ENCODE measurements around the gene NFKB2. TPM values are rescaled to one million over a fixed set of nuclear protein-coding genes. Genes with fewer than 3 reads are reported as not detected.

The NFKB2 gene
- total RNA-seq, 2 donors from 2014 or later: 7.3 to 15.6 TPM

- Histone ChIP-seq H3K9me3 (no peaks in the 10 kb centered on the region), H3K36me3 (peaks cover 14% of the 10 kb centered on the region), H3K27me3 (no peaks in the 10 kb centered on the region), H3K4me1 (peaks cover 0 to 18% of the 10 kb centered on the region in 2 donors), H3K4me3 (no peak overlapping the region), H3K27ac (no peak overlapping the region)
- no peak for DNase-seq (ENCODE audit: low spot score)
- no peak for TF ChIP-seq CTCF (IDR thresholded peaks at IDR 0.05)
These were observed 7.0 kb downstream of the NFKB2 start for GRCh38 chr10:102402512-102402896.

- H3K4me3 ChIP-seq: no peak overlapping the region
- no peaks in the 10 kb centered on the region for H3K9me3 ChIP-seq
- H3K27me3 ChIP-seq: no peaks in the 10 kb centered on the region
- H3K27ac ChIP-seq: no peak overlapping the region
- H3K4me1 ChIP-seq: peaks cover 0 to 18% of the 10 kb centered on the region in 2 donors
- H3K36me3 ChIP-seq: peaks cover 14% of the 10 kb centered on the region
- DNase-seq (ENCODE audit: low spot score): no peak
- no peak for TF ChIP-seq CTCF (IDR thresholded peaks at IDR 0.05)
These were observed 7.6 kb downstream of the NFKB2 start for GRCh38 chr10:102403115-102403514.

GRCh38 chr10:102404361-102405107 is 9.0 kb downstream of the NFKB2 start:
- H3K9me3 ChIP-seq: no peaks in the 10 kb centered on the region
- no peak for DNase-seq (ENCODE audit: low spot score)
- TF ChIP-seq CTCF (IDR thresholded peaks at IDR 0.05): no peak
- H3K4me1 ChIP-seq: peaks cover 0 to 7% of the 10 kb centered on the region in 2 donors
- H3K4me3 ChIP-seq: no peak overlapping the region
- peaks cover 14% of the 10 kb centered on the region for H3K36me3 ChIP-seq
- H3K27ac ChIP-seq: no peak overlapping the region
- H3K27me3 ChIP-seq: no peaks in the 10 kb centered on the region

- peaks cover 14% of the 10 kb centered on the region for H3K36me3 ChIP-seq
- TF ChIP-seq CTCF (IDR thresholded peaks at IDR 0.05): no peak
- H3K4me3 ChIP-seq: no peak overlapping the region
- H3K27ac ChIP-seq: no peak overlapping the region
- no peaks in the 10 kb centered on the region for H3K27me3 ChIP-seq
- H3K4me1 ChIP-seq: peaks cover 0 to 4% of the 10 kb centered on the region in 2 donors
- H3K9me3 ChIP-seq: no peaks in the 10 kb centered on the region
- no peak for DNase-seq (ENCODE audit: low spot score)
These were observed 9.6 kb downstream of the NFKB2 start for GRCh38 chr10:102405108-102405571.

GRCh38 chr10:102405632-102406031 is 10.1 kb downstream of the NFKB2 start:
- no peak for DNase-seq (ENCODE audit: low spot score)
- Histone ChIP-seq H3K36me3 (peaks cover 14% of the 10 kb centered on the region), H3K27me3 (peaks cover 0 to 4% of the 10 kb centered on the region in 2 donors), H3K4me1 (peaks cover 0 to 8% of the 10 kb centered on the region in 2 donors), H3K27ac (no peak overlapping the region), H3K4me3 (no peak overlapping the region), H3K9me3 (no peaks in the 10 kb centered on the region)
- no peak for TF ChIP-seq CTCF (IDR thresholded peaks at IDR 0.05)
